Measurements from ENCODE around the gene KLHL29. TPM values are rescaled to one million over a fixed set of nuclear protein-coding genes. Genes with fewer than 3 reads are reported as not detected.
A peak's percentile ranks its signal among the peaks of the same experiment; 100 is the strongest.

The KLHL29 gene
- polyA plus RNA-seq, 3 donors: 0.03 TPM; not detected in 2

GRCh38 chr2:23465936-23466335, 81.0 kb downstream of the KLHL29 start:
- H3K4me1 Mint-ChIP-seq: no peaks in the 10 kb centered on the region
- DNase-seq: no peak
- peaks cover 0 to 2% (median 0%) of the 10 kb centered on the region in 7 donors for H3K9me3 Mint-ChIP-seq
- no peak overlapping the region for H3K27ac ChIP-seq (ENCODE audit: low read depth in 1 of 2, low read length in 2 of 2)
- peaks cover 19 to 53% (median 23%) of the 10 kb centered on the region in 3 donors for H3K27me3 Mint-ChIP-seq (ENCODE audit: low read depth in 3 of 3)
- no peak overlapping the region for H3K27ac Mint-ChIP-seq
- H3K9ac ChIP-seq (ENCODE audit: insufficient read depth, low read length, poor library complexity, severe bottlenecking): no peak overlapping the region
- H3K4me3 ChIP-seq (replicated peaks in 1 of 3; ENCODE audit: low read depth in 2 of 3, low read length in 3 of 3): no peak overlapping the region
- no peaks in the 10 kb centered on the region for H3K79me2 ChIP-seq (ENCODE audit: insufficient read depth, low read length)
- H2AFZ ChIP-seq (ENCODE audit: insufficient read depth, low read depth, low read length, poor library complexity, severe bottlenecking): no peak overlapping the region
- H3K4me1 ChIP-seq (ENCODE audit: control insufficient read depth in 1 of 2, insufficient read depth in 2 of 2, low read length in 2 of 2): no peaks in the 10 kb centered on the region
- 90% methylated on average over 2 of the region's 9 CpGs for WGBS (ENCODE audit: insufficient coverage)
- no peaks in the 10 kb centered on the region for H4K20me1 ChIP-seq (ENCODE audit: insufficient read depth, low read length)
- peaks cover 2 to 13% of the 10 kb centered on the region in 2 donors for H3K27me3 ChIP-seq (ENCODE audit: control insufficient read depth in 2 of 2, insufficient read depth in 2 of 2, low read length in 2 of 2)
- no peaks in the 10 kb centered on the region for H3K36me3 ChIP-seq (replicated peaks in 1 of 2; ENCODE audit: control insufficient read depth in 1 of 2, insufficient read depth in 2 of 2, low read length in 2 of 2)
- no peak for TF ChIP-seq CTCF (IDR thresholded peaks at IDR 0.05)
- H3K9me3 ChIP-seq (replicated peaks in 1 of 2; ENCODE audit: control insufficient read depth in 1 of 2, insufficient read depth in 1 of 2, low read length in 2 of 2): no peaks in the 10 kb centered on the region
- H3K36me3 Mint-ChIP-seq: no peaks in the 10 kb centered on the region
- peak overlapping the region in 1 of 2 donors; percentile 18 for H3K4me3 Mint-ChIP-seq
- intact Hi-C loops (cut with micrococcal nuclease): no loop called here
- no peak overlapping the region for H3K4me2 ChIP-seq (replicated peaks; ENCODE audit: extremely low read depth, low read length, poor library complexity, severe bottlenecking)

- H3K27ac Mint-ChIP-seq: peak overlapping the region in 1 of 7 donors; percentile 57
Observed at GRCh38 chr2:23467618-23468017, 82.6 kb downstream of the KLHL29 start.

More at GRCh38 chr2:23467618-23468017, 82.6 kb downstream of the KLHL29 start:
- no peaks in the 10 kb centered on the region for H3K4me1 ChIP-seq (ENCODE audit: control insufficient read depth in 1 of 2, insufficient read depth in 2 of 2, low read length in 2 of 2)
- H3K4me1 Mint-ChIP-seq: no peaks in the 10 kb centered on the region
- H4K20me1 ChIP-seq (ENCODE audit: insufficient read depth, low read length): no peaks in the 10 kb centered on the region
- H2AFZ ChIP-seq (ENCODE audit: insufficient read depth, low read depth, low read length, poor library complexity, severe bottlenecking): no peak overlapping the region
- H3K27ac ChIP-seq (ENCODE audit: low read depth in 1 of 2, low read length in 2 of 2): no peak overlapping the region
- H3K9ac ChIP-seq (ENCODE audit: insufficient read depth, low read length, poor library complexity, severe bottlenecking): no peak overlapping the region
- H3K4me3 ChIP-seq (replicated peaks in 1 of 3; ENCODE audit: low read depth in 2 of 3, low read length in 3 of 3): no peak overlapping the region
- DNase-seq: no peak
- no peaks in the 10 kb centered on the region for H3K36me3 ChIP-seq (replicated peaks in 1 of 2; ENCODE audit: control insufficient read depth in 1 of 2, insufficient read depth in 2 of 2, low read length in 2 of 2)
- no peaks in the 10 kb centered on the region for H3K79me2 ChIP-seq (ENCODE audit: insufficient read depth, low read length)
- no peaks in the 10 kb centered on the region for H3K9me3 ChIP-seq (replicated peaks in 1 of 2; ENCODE audit: control insufficient read depth in 1 of 2, insufficient read depth in 1 of 2, low read length in 2 of 2)
- intact Hi-C loops (cut with micrococcal nuclease): no loop called here
- peaks cover 0 to 2% (median 0%) of the 10 kb centered on the region in 7 donors for H3K9me3 Mint-ChIP-seq
- H3K27me3 Mint-ChIP-seq (ENCODE audit: low read depth in 3 of 3): peaks cover 19 to 50% (median 23%) of the 10 kb centered on the region in 3 donors
- no peak overlapping the region for H3K4me2 ChIP-seq (replicated peaks; ENCODE audit: extremely low read depth, low read length, poor library complexity, severe bottlenecking)
- H3K27me3 ChIP-seq (ENCODE audit: control insufficient read depth in 2 of 2, insufficient read depth in 2 of 2, low read length in 2 of 2): peaks cover 0 to 13% of the 10 kb centered on the region in 2 donors
- no peak for TF ChIP-seq CTCF (IDR thresholded peaks at IDR 0.05)
- peak overlapping the region in 1 of 2 donors; percentile 33 for H3K4me3 Mint-ChIP-seq
- WGBS (ENCODE audit: insufficient coverage): 98% methylated on average over 10 of the region's 10 CpGs
- no peaks in the 10 kb centered on the region for H3K36me3 Mint-ChIP-seq
